H1 (cell line): ENCODE measurements around the gene RAMP3. TPM values are rescaled to one million over a fixed set of nuclear protein-coding genes. Genes with fewer than 3 reads are reported as not detected.

Experiments used
- RBBP5 ChIP-seq: IDR thresholded peaks from 2 replicates; pipeline ENCODE4 v1.7.1; 2012; ENCODE audit warnings: low read depth, mild to moderate bottlenecking, inconsistent platforms, low read length, moderate library complexity, borderline replicate concordance
- polyA plus RNA-seq, 7 experiments: library from polyadenylated mRNA; depleted of rRNA in 3 of 7; stranded (reverse) in 5 of 7; unstranded in 2 of 7; fragments of >200 nt in 5 of 7; fragments of 200-250 nt in 2 of 7; gene quantifications; 1 replicate in 5 of 7; 2 replicates in 1 of 7; 4 replicates in 1 of 7; pipeline versions ENCODE4 v1.2.1 to v1.2.3, GENCODE V29; 2011 to 2013; ENCODE audit warnings: missing spikeins in 2 of 7, mixed read lengths in 2 of 7
- total RNA-seq: library from RNA; stranded (reverse); fragmentation: NEBNext Ultra II Directional; extraction: Animal tissue kit (Norgen Biotek cat#: 25700); gene quantifications from 2 replicates; pipeline ENCODE4 v1.2.1, GENCODE V29; 2021
- TF ChIP-seq, protein P1 (sequence below): fragments of 300-600 bp; sonication (generic); IDR thresholded peaks from 2 replicates; pipeline ENCODE4 v1.7.1; 2012; ENCODE audit warnings: low read length, moderate library complexity, mild to moderate bottlenecking, inconsistent platforms; ENCODE audit not compliant: insufficient replicate concordance

RAMP3 gene
- total and polyA plus RNA-seq, 2 of the 8 experiments (the other 6 are each of a cell fraction or from before 2014, with no cell fraction given): 0.88 to 0.98 TPM

DNA sequence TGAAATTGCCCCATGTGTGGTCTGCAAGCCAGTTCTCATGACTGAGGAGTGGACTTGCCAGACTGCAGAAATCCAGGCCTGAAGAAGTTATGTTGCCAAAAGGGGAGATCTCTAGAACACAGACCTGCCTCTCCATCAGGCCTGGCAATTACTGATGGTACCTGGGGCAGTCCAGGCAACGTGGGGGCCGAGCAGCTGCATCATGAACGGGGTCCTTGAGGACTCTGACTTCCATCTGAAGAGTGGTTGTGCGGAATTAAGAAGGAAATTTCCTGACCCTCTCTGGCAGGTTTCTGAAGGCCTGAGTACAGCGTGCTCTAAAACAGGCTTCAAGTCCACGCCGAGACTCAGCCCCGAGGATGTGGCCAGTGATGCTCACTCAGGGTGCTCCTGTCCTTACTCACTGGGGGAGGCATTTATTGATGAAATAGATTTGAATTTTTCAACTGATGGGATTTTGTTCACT, 30.4 kb downstream of the RAMP3 start (continued):
- TF ChIP-seq, protein P1, sequence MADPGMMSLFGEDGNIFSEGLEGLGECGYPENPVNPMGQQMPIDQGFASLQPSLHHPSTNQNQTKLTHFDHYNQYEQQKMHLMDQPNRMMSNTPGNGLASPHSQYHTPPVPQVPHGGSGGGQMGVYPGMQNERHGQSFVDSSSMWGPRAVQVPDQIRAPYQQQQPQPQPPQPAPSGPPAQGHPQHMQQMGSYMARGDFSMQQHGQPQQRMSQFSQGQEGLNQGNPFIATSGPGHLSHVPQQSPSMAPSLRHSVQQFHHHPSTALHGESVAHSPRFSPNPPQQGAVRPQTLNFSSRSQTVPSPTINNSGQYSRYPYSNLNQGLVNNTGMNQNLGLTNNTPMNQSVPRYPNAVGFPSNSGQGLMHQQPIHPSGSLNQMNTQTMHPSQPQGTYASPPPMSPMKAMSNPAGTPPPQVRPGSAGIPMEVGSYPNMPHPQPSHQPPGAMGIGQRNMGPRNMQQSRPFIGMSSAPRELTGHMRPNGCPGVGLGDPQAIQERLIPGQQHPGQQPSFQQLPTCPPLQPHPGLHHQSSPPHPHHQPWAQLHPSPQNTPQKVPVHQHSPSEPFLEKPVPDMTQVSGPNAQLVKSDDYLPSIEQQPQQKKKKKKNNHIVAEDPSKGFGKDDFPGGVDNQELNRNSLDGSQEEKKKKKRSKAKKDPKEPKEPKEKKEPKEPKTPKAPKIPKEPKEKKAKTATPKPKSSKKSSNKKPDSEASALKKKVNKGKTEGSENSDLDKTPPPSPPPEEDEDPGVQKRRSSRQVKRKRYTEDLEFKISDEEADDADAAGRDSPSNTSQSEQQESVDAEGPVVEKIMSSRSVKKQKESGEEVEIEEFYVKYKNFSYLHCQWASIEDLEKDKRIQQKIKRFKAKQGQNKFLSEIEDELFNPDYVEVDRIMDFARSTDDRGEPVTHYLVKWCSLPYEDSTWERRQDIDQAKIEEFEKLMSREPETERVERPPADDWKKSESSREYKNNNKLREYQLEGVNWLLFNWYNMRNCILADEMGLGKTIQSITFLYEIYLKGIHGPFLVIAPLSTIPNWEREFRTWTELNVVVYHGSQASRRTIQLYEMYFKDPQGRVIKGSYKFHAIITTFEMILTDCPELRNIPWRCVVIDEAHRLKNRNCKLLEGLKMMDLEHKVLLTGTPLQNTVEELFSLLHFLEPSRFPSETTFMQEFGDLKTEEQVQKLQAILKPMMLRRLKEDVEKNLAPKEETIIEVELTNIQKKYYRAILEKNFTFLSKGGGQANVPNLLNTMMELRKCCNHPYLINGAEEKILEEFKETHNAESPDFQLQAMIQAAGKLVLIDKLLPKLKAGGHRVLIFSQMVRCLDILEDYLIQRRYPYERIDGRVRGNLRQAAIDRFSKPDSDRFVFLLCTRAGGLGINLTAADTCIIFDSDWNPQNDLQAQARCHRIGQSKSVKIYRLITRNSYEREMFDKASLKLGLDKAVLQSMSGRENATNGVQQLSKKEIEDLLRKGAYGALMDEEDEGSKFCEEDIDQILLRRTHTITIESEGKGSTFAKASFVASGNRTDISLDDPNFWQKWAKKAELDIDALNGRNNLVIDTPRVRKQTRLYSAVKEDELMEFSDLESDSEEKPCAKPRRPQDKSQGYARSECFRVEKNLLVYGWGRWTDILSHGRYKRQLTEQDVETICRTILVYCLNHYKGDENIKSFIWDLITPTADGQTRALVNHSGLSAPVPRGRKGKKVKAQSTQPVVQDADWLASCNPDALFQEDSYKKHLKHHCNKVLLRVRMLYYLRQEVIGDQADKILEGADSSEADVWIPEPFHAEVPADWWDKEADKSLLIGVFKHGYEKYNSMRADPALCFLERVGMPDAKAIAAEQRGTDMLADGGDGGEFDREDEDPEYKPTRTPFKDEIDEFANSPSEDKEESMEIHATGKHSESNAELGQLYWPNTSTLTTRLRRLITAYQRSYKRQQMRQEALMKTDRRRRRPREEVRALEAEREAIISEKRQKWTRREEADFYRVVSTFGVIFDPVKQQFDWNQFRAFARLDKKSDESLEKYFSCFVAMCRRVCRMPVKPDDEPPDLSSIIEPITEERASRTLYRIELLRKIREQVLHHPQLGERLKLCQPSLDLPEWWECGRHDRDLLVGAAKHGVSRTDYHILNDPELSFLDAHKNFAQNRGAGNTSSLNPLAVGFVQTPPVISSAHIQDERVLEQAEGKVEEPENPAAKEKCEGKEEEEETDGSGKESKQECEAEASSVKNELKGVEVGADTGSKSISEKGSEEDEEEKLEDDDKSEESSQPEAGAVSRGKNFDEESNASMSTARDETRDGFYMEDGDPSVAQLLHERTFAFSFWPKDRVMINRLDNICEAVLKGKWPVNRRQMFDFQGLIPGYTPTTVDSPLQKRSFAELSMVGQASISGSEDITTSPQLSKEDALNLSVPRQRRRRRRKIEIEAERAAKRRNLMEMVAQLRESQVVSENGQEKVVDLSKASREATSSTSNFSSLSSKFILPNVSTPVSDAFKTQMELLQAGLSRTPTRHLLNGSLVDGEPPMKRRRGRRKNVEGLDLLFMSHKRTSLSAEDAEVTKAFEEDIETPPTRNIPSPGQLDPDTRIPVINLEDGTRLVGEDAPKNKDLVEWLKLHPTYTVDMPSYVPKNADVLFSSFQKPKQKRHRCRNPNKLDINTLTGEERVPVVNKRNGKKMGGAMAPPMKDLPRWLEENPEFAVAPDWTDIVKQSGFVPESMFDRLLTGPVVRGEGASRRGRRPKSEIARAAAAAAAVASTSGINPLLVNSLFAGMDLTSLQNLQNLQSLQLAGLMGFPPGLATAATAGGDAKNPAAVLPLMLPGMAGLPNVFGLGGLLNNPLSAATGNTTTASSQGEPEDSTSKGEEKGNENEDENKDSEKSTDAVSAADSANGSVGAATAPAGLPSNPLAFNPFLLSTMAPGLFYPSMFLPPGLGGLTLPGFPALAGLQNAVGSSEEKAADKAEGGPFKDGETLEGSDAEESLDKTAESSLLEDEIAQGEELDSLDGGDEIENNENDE: no peak
- TF ChIP-seq RBBP5: no peak
